A549 (cell line): ENCODE measurements around the gene CHIA.

Experiments
- BCL3 ChIP-seq: fragments of >200 bp; sonication (Bioruptor Twin); formaldehyde crosslinking; IDR thresholded peaks from 3 replicates; pipeline ENCODE4 v1.6.1; 2016
- CTCF ChIP-seq: fragments of >200 bp; sonication (Bioruptor Twin); formaldehyde crosslinking; IDR thresholded peaks from 3 replicates; pipeline ENCODE4 v1.5.1; 2016
- ELK1 ChIP-seq: fragments of 150-350 bp; IDR thresholded peaks from 2 replicates; pipeline ENCODE4 v1.6.1; 2014; ENCODE audit warnings: low read depth, mild to moderate bottlenecking, low read length
- EP300 ChIP-seq, 2 experiments: fragments of >200 bp; sonication (Bioruptor Twin); formaldehyde crosslinking; IDR thresholded peaks; 2 replicates in 1 of 2; 3 replicates in 1 of 2; pipeline ENCODE4 v1.6.1; 2016 to 2017
- JUNB ChIP-seq: fragments of >200 bp; sonication (Bioruptor Twin); formaldehyde crosslinking; IDR thresholded peaks from 2 replicates; pipeline ENCODE4 v1.6.1; 2016
- NR3C1 ChIP-seq: fragments of >200 bp; sonication (Bioruptor Twin); formaldehyde crosslinking; IDR thresholded peaks from 3 replicates; pipeline ENCODE4 v1.6.1; 2017
- PBX3 ChIP-seq: IDR thresholded peaks from 2 replicates; pipeline ENCODE4 v1.6.1; 2012
- POLR2A ChIP-seq: IDR thresholded peaks from 2 replicates; pipeline ENCODE4 v1.6.1; 2012; ENCODE audit warnings: mild to moderate bottlenecking, low read length
- REST ChIP-seq: fragments of 200-600 bp; sonication (generic); IDR thresholded peaks from 2 replicates; pipeline ENCODE4 v1.6.1; 2016; ENCODE audit warnings: antibody characterized with exemption, mild to moderate bottlenecking, moderate library complexity
- RNF2 ChIP-seq: fragments of 200-600 bp; sonication (generic); IDR thresholded peaks from 2 replicates; pipeline ENCODE4 v1.6.1; 2016; ENCODE audit warnings: low read depth, mild to moderate bottlenecking, antibody characterized with exemption, moderate library complexity, borderline replicate concordance
- SREBF2 ChIP-seq: fragments of 450-650 bp; IDR thresholded peaks from 2 replicates; pipeline ENCODE4 v1.6.1; 2014; ENCODE audit warnings: mild to moderate bottlenecking, moderate library complexity
- USF2 ChIP-seq: fragments of 450-650 bp; IDR thresholded peaks from 2 replicates; pipeline ENCODE4 v1.6.1; 2014; ENCODE audit warnings: antibody characterized with exemption

- TF ChIP-seq CTCF (no peak), JUNB (no peak), REST (no peak), NR3C1 (no peak), POLR2A (no peak), PBX3 (no peak), ELK1 (no peak), USF2 (no peak), BCL3 (no peak), EP300 (IDR thresholded peaks at IDR 0.05) (no peak), RNF2 (no peak), SREBF2 (no peak)
Measured at GRCh38 chr1:111302374-111302773, 11.7 kb downstream of the CHIA start.
